ENCODE results near the gene CD7.

GRCh38 chr17:82309656-82310570, 7.5 kb downstream of the CD7 start:
- TF ChIP-seq TAF1 (IDR thresholded peaks at IDR 0.05; ENCODE audit: borderline replicate concordance, low read depth, low read length): no peak
- no peak for TF ChIP-seq POLR2AphosphoS5 (IDR thresholded peaks at IDR 0.05; ENCODE audit: low read depth, low read length)

Measured in GM12892 (cell line).